ENCODE data around the gene TSPOAP1. TPM values are rescaled to one million over a fixed set of nuclear protein-coding genes. Genes with fewer than 3 reads are reported as not detected.

Gene TSPOAP1
- polyA plus RNA-seq, 1 of the 3 experiments (the other 2 are of a cell fraction), result 0.79 TPM

DNA sequence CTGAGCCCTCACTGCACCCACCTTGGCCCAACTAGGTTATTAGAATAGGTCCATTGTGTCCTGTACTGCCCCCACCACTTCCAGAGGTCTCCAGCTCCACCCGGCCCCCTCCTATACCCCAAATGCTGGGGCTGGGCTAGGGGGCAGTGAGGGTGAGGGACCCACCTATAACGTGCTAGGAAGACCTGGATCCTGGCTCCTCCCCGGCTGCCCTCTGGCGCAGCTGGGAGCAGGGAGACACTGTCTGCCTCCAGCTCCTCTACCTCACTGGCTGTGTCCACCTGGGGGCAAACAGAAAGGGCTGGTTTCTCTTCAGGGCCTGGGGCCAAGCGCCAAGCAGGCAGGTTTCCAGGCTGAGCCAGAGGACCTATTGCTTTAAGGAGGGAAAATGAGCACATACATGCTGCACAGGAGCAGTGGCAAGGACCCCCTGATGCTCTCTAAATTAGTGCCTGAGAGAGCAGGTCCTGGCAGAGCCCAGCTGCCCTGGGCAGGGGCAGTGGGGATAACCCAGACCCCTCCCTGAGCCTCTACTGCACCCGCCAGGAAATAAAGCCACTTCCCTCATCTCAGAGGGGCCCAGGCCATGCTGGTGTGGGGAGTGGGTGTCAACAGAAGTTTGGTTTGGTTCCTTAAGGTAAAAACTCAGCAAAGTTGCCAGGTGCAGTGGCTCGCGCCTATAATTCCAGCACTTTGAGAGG lies 12.2 kb downstream of the TSPOAP1 start:
- no peak overlapping the region for H2AFZ ChIP-seq (ENCODE audit: low read depth)
- peak; percentile 14 for DNase-seq
- no peaks in the 10 kb centered on the region for H3K9me2 ChIP-seq
- no peaks in the 10 kb centered on the region for H3K27me3 ChIP-seq (ENCODE audit: insufficient read depth)
- H3K4me1 ChIP-seq (ENCODE audit: control insufficient read depth in 1 of 2, insufficient read depth in 2 of 2, low read depth in 1 of 2, low read length in 1 of 2), result no peaks in the 10 kb centered on the region
- no peak overlapping the region for H3K9ac ChIP-seq
- H3K4me3 ChIP-seq (ENCODE audit: low read depth in 2 of 2, low read length in 1 of 2), result no peak overlapping the region
- ChIA-PET POLR2A (interaction anchor here (2.0 kb wide), 1 partner anchor 36 kb away, joined by 14 read pairs; the partner anchor contains the start of gene SUPT4H1), CTCF (interaction anchor here (0.9 to 3.0 kb wide), 25 partner anchors 9 to 197 kb away, joined by 3 to 31 read pairs (median 7); partner anchors contain the start of genes RNF43, SUPT4H1 and TSPOAP1)
- H3K27ac ChIP-seq (ENCODE audit: low read depth in 2 of 2, low read length in 1 of 2), result no peak overlapping the region
- H3K4me2 ChIP-seq, result no peak overlapping the region
- 60% methylated on average over 7 of the region's 8 CpGs for WGBS (ENCODE audit: low lambda C conversion rate)
- H3F3A ChIP-seq (replicated peaks; ENCODE audit: insufficient read depth), result no peaks in the 10 kb centered on the region
- H3K36me3 ChIP-seq (replicated peaks in 1 of 2; ENCODE audit: control insufficient read depth in 1 of 2, insufficient read depth in 2 of 2, low read length in 1 of 2), result no peaks in the 10 kb centered on the region
- no peaks in the 10 kb centered on the region for H4K20me1 ChIP-seq (ENCODE audit: insufficient read depth)
- no peaks in the 10 kb centered on the region for H3K9me3 ChIP-seq
- H3K79me2 ChIP-seq (ENCODE audit: insufficient read depth), result no peaks in the 10 kb centered on the region
- TF ChIP-seq SIN3A (IDR thresholded peaks at IDR 0.05; ENCODE audit: borderline replicate concordance, low read depth, low read length), result no peak

DNA sequence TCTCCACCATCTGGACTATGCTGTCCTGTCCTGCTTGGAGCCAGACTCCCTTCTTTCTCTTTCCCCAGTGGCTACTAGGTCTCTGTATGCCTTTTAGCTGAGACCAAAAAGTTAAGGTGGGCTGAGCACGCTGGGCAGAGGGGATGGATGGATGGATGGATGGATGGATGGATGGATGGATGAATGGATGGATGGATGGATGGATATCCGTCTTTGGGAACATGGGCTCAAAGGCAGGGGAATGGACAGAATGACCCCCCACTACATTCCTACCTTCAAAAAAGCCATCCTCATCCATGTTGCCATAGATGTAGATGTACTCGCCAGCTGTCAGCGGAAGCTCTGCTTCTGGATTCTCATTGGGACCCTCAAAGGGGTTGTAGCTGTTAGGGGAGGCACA lies 12.8 kb downstream of the TSPOAP1 start:
- H3K9me2 ChIP-seq, result no peaks in the 10 kb centered on the region
- no peak for DNase-seq
- WGBS (ENCODE audit: low lambda C conversion rate), result 49% methylated on average over 3 of the region's 4 CpGs
- no peaks in the 10 kb centered on the region for H3K9me3 ChIP-seq
- ChIA-PET CTCF (interaction anchor here (0.6 to 3.0 kb wide), 11 partner anchors 11 to 152 kb away, joined by 3 to 31 read pairs (median 12); partner anchors contain the start of gene RNF43), POLR2A (no interaction called here)
- H3K4me3 ChIP-seq (ENCODE audit: low read depth in 2 of 2, low read length in 1 of 2), result no peak overlapping the region
- no peaks in the 10 kb centered on the region for H4K20me1 ChIP-seq (ENCODE audit: insufficient read depth)
- no peaks in the 10 kb centered on the region for H3F3A ChIP-seq (replicated peaks; ENCODE audit: insufficient read depth)
- TF ChIP-seq GABPA (IDR thresholded peaks at IDR 0.05; ENCODE audit: low read depth) (no peak), ELF1 (IDR thresholded peaks at IDR 0.05) (no peak), RFX5 (IDR thresholded peaks at IDR 0.05; ENCODE audit: low read length) (no peak), EP300 (IDR thresholded peaks at IDR 0.05; ENCODE audit: borderline replicate concordance in 1 of 2, low read depth in 1 of 2, low read length in 1 of 2) (no peak), POLR2AphosphoS5 (IDR thresholded peaks at IDR 0.05; ENCODE audit: low read depth, low read length) (no peak), JUND (IDR thresholded peaks at IDR 0.05) (no peak), MAX (IDR thresholded peaks at IDR 0.05; ENCODE audit: low read depth) (no peak), TCF12 (IDR thresholded peaks at IDR 0.05) (no peak), CHD2 (IDR thresholded peaks at IDR 0.05; ENCODE audit: low read length, partially characterized antibody) (no peak), TEAD4 (IDR thresholded peaks at IDR 0.05; ENCODE audit: borderline replicate concordance, insufficient read depth) (no peak), EZH2phosphoT487 (IDR thresholded peaks at IDR 0.05; ENCODE audit: borderline replicate concordance, low read depth) (no peak), GATA2 (CRISPR knock-in tag; IDR thresholded peaks at IDR 0.05) (no peak)
- TF ChIP-seq, protein P1, sequence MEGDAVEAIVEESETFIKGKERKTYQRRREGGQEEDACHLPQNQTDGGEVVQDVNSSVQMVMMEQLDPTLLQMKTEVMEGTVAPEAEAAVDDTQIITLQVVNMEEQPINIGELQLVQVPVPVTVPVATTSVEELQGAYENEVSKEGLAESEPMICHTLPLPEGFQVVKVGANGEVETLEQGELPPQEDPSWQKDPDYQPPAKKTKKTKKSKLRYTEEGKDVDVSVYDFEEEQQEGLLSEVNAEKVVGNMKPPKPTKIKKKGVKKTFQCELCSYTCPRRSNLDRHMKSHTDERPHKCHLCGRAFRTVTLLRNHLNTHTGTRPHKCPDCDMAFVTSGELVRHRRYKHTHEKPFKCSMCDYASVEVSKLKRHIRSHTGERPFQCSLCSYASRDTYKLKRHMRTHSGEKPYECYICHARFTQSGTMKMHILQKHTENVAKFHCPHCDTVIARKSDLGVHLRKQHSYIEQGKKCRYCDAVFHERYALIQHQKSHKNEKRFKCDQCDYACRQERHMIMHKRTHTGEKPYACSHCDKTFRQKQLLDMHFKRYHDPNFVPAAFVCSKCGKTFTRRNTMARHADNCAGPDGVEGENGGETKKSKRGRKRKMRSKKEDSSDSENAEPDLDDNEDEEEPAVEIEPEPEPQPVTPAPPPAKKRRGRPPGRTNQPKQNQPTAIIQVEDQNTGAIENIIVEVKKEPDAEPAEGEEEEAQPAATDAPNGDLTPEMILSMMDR (IDR thresholded peaks at IDR 0.05), result no peak
- TF ChIP-seq, protein P2, sequence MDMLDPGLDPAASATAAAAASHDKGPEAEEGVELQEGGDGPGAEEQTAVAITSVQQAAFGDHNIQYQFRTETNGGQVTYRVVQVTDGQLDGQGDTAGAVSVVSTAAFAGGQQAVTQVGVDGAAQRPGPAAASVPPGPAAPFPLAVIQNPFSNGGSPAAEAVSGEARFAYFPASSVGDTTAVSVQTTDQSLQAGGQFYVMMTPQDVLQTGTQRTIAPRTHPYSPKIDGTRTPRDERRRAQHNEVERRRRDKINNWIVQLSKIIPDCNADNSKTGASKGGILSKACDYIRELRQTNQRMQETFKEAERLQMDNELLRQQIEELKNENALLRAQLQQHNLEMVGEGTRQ (IDR thresholded peaks at IDR 0.05; ENCODE audit: borderline replicate concordance, low read depth, low read length), result no peak
- no peak overlapping the region for H3K9ac ChIP-seq
- no peak overlapping the region for H3K27ac ChIP-seq (ENCODE audit: low read depth in 2 of 2, low read length in 1 of 2)
- H3K4me2 ChIP-seq, result no peak overlapping the region
- no peaks in the 10 kb centered on the region for H3K36me3 ChIP-seq (replicated peaks in 1 of 2; ENCODE audit: control insufficient read depth in 1 of 2, insufficient read depth in 2 of 2, low read length in 1 of 2)
- H3K27me3 ChIP-seq (ENCODE audit: insufficient read depth), result no peaks in the 10 kb centered on the region
- no peaks in the 10 kb centered on the region for H3K4me1 ChIP-seq (ENCODE audit: control insufficient read depth in 1 of 2, insufficient read depth in 2 of 2, low read depth in 1 of 2, low read length in 1 of 2)
- no peaks in the 10 kb centered on the region for H3K79me2 ChIP-seq (ENCODE audit: insufficient read depth)
- no peak overlapping the region for H2AFZ ChIP-seq (ENCODE audit: low read depth)

Data from SK-N-SH (cell line).